GM10248 (cell line): ENCODE data around the gene SRL.

Source experiments
- CTCF ChIA-PET: fragments of 300-600 bp; sonication (Branson Sonifier 250); formaldehyde crosslinking; extraction: SDS; loops from one replicate; lab custom pipeline; 2021; ENCODE audit warnings: antibody characterized with exemption; lab: Yijun Ruan, JAX
- POLR2A ChIA-PET: fragments of 350-650 bp; sonication (Branson Sonifier 250); formaldehyde crosslinking; extraction: SDS; loops from one replicate; lab custom pipeline; 2020; ENCODE audit warnings: antibody characterized with exemption; lab: Yijun Ruan, JAX
- DNase-seq: peaks from one replicate; pipeline ENCODE4 v3.0.0; 2012; ENCODE audit errors: extremely low spot score
- TF ChIP-seq, protein P1 (sequence below): IDR thresholded peaks from 2 replicates; pipeline ENCODE4 v1.5.1; 2012; ENCODE audit warnings: mild to moderate bottlenecking, low read depth; ENCODE audit errors: extremely low read depth, missing control alignments, control extremely low read depth

Gene SRL

DNA sequence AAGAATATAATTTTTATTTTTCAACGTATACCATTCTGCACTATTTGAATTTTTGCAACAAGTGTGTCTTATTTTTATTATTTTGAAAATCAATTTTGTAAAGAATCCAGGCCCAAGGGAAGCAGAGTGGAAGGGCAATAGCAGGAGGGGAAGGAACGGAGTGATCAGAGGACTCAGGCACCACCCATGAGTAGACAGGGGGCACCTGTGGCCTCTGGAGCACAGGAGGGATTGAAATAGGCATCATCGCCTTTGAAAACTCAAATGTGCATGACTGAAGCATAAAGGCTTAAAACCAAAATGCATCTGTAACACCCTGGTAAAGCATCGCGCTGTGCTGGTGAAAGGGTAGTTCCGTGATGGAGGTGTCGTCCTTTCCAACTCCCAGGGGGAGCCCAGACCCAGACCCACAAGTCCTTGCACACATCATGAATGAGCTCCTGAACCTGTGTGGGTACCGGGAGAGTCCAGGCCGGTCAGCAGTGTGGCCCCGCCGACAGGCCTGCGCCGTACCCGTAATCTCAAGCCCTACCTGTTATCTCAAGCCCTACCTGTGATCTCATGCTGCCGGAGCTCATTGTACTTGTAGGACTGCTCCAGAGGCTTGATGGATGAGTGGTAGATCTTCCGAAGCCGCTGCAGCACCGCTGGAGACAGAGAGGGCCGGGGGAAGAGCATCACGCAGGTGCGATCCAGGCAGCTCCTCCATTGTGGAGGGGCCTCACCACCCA is 39.1 kb downstream of the SRL start:
- TF ChIP-seq, protein P1, sequence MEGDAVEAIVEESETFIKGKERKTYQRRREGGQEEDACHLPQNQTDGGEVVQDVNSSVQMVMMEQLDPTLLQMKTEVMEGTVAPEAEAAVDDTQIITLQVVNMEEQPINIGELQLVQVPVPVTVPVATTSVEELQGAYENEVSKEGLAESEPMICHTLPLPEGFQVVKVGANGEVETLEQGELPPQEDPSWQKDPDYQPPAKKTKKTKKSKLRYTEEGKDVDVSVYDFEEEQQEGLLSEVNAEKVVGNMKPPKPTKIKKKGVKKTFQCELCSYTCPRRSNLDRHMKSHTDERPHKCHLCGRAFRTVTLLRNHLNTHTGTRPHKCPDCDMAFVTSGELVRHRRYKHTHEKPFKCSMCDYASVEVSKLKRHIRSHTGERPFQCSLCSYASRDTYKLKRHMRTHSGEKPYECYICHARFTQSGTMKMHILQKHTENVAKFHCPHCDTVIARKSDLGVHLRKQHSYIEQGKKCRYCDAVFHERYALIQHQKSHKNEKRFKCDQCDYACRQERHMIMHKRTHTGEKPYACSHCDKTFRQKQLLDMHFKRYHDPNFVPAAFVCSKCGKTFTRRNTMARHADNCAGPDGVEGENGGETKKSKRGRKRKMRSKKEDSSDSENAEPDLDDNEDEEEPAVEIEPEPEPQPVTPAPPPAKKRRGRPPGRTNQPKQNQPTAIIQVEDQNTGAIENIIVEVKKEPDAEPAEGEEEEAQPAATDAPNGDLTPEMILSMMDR, result no peak
- ChIA-PET CTCF (interaction anchor here (1.5 to 2.5 kb wide), 2 partner anchors 8 to 51 kb away, joined by 3 to 7 read pairs; no protein-coding TSS in a partner anchor), POLR2A (no interaction called here)
- DNase-seq, result no peak

DNA sequence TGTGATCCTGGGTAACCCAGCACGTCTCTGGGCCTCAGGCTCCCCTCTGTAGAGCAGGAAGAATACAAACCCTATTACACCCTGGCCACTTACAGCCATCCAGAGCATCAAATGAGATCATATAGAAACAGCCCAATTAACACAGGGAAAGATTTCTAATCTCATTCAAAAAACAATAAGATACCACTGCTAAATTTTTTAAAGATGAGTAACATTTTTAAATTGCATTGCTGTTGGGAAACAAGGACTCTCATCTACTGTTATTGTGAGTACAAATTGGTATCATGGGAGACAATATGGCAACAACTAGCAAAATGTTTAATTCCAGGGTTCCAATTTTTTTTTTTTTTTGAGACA is 41.1 kb downstream of the SRL start:
- DNase-seq, result no peak
- ChIA-PET CTCF (interaction anchor here (0.6 to 1.9 kb wide), 12 partner anchors 10 to 202 kb away, joined by 3 to 17 read pairs (median 4); no protein-coding TSS in a partner anchor), POLR2A (no interaction called here)
- TF ChIP-seq, protein P1, result no peak

DNA sequence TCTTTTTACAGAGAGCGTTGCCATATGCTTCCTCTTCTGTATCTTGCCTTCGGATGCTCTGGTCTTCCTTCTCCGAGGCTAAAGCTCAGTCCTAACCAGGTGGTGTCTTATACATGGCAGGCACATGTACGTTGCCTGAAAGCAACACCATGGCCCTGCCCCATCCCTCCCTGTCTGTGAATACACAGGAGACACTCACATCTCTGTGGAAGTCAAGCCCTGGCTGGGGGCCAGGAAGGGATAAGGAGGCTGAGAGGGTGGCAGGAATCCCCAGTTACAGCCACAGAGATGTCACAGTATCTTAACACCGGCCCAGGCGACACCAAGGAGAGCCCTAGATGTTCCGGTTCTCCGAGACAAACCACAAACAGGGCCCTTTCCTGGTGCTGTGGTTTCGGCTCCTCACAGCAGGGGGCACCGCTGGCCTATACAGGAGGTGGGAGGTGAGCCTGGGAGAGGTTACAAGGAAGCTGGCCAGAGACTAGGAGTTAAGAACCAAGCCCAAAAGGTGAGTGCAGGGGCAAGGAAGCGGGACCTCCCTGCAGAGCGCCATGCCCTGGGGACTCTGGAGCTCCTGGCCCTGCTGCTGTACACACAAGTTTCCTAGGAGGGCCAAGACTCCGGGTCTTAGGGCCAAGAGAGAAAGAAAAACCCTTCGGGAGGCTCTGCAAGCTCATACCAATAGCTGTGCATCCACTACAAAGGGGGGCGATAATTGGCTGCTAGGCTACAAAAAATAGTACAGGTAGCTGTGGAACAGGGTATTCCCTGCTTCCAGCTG is 41.7 kb downstream of the SRL start:
- POLR2A ChIA-PET, result no interaction called here
- TF ChIP-seq, protein P1, result peak; percentile 47
- DNase-seq, result peak; percentile 49
- CTCF ChIA-PET, result interaction anchor here (0.6 to 1.9 kb wide), 13 partner anchors 10 to 203 kb away, joined by 3 to 17 read pairs (median 4); no protein-coding TSS in a partner anchor

DNA sequence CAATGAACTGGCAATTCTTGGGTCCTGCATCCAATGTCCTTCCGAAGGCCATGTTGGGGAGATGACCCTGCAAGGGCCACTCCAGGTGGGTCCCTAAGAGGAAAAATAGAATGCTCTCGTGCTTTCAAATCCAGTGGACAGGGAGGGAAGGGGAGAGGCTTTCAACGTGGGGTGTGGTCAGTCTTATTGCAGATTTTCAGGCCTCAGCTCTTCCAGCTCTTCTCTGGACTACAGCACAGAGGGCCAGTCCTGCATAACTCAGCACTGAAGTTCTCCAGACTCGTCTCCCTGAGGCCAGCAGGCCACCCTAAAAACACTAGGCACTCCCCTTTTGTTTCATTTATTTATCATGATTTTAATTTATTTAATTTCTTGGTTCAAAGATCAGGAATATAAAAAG is 43.1 kb downstream of the SRL start:
- ChIA-PET POLR2A (no interaction called here), CTCF (interaction anchor here (1.0 to 1.6 kb wide), 4 partner anchors 54 to 131 kb away, joined by 3 to 4 read pairs (median 3); no protein-coding TSS in a partner anchor)

DNA sequence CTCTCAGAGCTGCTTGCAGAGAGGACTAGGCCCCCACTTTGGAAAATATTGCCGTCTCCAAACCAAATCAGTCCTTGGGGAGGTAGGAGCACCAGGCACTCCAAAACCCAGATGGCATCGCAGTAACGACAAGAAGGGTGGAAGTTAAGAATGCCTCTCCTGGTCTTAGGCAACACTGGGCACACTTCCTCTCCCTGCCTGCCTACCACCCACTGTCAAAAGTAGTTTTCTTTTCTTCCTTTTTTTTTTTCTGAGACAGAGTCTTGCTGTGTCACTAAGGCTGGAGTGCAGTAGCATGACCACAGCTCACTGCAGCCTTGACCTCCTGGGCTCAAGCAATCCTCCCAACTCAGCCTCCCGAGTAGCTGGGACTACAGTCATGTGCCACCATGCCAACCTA is 47.2 kb downstream of the SRL start:
- no peak for DNase-seq
- ChIA-PET CTCF (interaction anchor here (1.3 to 2.3 kb wide), 3 partner anchors 10 to 133 kb away, joined by 4 to 11 read pairs (median 7); no protein-coding TSS in a partner anchor), POLR2A (no interaction called here)
- TF ChIP-seq, protein P1, result no peak

More for the DNA sequence above, 43.1 kb downstream of the SRL start:
- TF ChIP-seq, protein P1, result no peak
- DNase-seq, result no peak

DNA sequence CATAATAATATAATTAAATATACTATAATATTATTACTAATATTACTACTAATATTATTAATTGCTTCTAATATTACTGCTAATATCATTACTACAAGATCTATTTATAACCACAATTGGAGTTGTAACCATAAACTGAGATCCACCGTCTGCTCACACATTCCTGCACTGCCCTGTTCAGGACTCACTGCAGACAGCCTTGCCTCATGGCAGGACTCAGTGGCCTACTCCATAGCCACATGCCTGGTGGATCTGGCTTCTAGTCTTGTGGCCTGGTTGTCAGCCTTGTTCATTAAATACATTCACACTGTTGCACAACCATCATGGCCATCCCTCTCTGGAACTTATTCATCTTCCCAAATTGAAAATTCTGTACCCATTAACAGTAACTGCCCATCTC is 48.0 kb downstream of the SRL start:
- CTCF ChIA-PET, result no interaction called here
- DNase-seq, result no peak
- POLR2A ChIA-PET, result no interaction called here
- TF ChIP-seq, protein P1, result no peak
